ENCODE results near the gene MAGED2.
"Not testable (repeated sequence)": the region's sequence is repeated elsewhere in the genome, so short reads cannot be mapped to it uniquely, and the experiment has no call there.

MAGED2 gene, protein sequence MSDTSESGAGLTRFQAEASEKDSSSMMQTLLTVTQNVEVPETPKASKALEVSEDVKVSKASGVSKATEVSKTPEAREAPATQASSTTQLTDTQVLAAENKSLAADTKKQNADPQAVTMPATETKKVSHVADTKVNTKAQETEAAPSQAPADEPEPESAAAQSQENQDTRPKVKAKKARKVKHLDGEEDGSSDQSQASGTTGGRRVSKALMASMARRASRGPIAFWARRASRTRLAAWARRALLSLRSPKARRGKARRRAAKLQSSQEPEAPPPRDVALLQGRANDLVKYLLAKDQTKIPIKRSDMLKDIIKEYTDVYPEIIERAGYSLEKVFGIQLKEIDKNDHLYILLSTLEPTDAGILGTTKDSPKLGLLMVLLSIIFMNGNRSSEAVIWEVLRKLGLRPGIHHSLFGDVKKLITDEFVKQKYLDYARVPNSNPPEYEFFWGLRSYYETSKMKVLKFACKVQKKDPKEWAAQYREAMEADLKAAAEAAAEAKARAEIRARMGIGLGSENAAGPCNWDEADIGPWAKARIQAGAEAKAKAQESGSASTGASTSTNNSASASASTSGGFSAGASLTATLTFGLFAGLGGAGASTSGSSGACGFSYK

DNA sequence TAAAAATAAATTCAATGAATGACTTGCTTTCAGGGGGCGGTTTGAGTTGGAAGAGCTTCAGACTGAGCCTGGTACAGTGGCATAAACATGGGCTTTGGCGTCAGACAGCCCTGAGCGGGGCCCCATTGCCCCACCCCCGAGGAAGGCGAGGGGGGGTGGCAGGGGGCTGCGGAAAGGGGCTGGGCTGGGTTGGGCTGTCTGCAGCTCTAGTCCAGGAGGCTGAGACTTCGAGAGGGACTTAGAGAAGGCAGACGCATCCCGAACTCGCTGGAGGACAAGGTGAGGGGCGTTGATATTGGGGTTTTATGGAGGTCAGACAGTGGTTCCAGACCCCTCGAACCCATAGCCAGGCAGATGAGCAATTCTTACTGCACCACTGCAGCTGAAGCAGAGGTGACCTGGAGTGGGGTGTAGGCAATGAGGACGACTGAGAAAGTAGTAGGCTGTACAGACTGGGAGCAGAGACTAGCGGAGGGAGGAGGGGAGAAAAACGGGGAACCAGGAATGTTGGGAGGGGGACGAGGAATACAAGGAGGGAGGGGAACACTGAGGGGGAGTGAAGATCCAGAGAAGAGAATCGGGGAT, at the start of gene MAGED2:
Gene MAGED2, plus strand, starts transcription at position 222 of the 585 bp plus-strand sequence. CDS start 1,587 bp downstream, outside the sequence.
- peak; percentile 73 for DNase-seq

DNA sequence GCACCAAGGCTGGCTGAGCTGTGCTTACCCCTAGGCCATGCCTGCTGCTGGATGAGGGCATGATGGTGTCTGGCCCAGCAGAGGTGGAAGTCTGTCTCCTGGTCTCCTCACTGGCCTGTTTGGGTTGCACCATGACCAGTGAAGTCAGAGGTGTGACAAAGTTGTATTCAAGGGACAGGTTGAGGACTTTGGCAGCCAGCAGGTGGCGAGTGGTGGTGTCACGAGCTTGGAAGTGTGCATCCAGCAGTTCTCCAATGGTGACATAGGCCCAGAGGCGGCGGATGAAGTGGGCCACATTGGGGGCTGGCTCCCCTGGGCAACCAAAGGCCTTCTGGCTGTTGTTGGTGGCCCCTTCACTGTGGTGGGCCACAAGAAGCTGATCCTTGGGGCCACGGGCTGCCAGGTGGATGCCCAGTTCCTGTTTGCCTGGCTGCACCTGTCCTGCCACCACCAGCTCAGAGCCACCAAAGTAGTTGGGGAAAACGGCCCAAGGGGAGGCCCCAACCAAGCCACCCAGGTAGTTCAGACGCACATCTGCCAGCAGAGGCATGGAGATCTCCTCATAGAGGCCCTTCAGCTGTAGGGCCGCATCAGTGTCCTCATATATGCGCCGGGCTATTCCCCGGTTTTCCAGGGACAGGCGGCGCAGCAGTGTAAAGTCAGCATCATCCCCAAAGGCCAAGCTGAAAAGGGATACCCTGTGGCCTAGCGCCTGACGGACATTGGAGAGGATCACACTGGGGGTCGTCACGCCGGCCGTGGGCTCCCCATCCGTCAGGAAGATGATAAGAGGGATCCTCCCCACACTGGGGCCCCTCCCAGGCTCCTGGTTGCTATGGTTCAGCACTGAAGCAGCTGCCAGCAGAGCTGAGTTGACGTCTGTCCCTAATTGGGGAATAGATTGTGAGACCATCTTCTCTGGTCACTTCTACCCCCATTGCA, 49.2 kb upstream of the MAGED2 start:
- DNase-seq, result no peak

DNA sequence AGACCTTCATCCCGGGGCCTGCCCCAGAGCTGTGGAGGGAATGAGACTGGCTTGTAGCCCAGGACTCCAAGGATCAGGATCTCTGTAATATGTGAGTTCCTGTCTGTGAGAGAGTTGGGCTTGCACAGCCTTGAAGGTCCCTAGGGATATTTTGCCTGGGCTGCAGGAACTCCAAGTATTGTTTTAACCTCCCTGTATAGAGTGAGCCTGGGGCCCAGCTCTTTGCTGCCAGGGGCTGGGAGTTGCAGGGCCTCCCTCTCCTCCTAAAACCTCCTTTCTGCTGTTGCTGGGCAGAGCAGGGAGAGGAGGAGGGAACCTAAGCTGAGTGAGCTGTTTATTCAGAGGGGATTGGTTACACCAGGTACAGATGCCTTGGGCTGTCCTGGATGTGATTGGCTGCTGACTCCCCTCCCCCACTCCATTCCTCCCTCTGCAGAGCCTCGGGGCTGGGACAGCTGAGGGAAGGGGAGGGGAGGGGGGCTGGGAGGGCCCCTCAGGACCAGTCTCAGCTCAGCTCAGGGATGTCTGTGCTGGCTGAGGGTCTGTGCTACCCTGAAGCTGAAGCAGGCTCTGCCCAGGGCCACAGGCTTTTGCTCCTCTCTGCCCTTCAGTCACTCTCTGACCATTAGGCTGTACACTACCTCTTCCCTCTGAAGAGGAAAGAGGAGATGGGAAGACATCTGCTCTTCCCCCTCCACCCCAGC, 33.0 kb upstream of the MAGED2 start:
- DNase-seq, result not testable (repeated sequence)

DNA sequence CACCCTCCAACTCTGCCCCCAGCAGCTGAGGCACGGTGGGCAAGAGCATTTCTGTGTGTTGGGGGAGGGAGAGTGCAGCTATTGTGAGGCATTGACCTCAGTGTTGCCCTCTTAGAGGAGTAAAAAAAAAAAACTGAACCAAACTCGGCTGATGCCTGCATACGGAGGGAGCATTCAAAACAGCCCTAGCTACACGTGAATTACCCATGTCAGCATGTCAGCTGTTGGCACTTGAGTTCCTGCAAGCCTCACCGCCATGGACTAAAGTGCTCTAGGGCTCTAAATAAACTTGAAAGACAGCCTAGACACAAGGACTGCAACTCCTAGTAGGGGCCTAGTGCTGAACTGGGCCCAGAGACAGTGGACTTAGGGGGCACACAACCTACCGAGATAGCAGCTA, 31.5 kb upstream of the MAGED2 start:
- DNase-seq, result no peak

DNA sequence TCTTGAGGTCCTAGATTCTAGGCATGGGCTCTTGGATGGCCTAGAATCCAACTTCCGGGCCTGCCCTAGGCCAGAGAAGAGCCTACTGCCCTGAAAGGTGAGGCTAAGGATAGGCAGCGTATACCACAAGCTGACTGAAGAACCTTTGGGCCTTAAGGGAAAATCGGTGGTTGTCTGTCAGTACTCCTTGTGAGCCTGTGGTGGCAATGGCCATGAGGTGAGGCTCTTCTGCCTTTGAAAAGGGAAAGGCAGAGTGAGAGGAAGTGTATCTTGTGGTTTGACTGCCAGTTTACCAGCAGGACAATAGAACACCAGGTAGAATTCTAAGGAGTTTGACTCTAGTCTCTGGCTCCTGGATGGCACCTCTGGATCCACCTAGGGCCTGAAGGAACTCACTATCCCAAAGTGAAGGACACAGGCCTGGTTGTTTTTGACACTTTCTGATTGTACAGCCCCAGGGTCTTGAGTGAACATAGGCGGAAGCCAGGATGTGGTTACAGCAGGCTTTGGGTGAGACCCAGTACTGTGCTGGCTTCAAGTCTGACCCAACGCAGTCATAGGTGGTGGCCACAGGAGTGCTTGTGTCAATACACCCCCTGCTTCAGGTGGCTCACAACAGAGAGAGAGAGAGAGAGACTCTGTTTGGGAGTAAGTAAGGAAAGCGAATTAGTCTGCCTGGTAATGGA, 30.4 kb upstream of the MAGED2 start:
- no peak for DNase-seq

DNA sequence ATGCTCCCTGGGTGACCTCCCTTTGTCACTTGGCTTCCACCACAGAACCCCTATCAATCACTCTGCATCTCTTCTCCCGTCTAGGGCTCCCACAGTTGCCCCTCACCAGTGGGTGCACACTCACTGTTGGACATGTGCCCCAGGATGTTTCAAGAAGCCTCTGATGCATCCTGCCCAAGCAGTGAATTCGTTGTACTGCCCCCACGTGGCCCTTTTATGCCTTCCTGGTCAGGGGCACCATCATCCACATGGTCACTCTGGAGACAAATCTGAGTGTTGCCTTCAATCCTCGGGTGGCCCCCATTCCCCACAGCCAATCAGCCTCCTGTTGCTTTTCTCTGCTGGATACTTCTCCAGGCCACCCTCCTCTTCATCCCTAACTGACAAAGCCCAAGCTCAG, 21.6 kb upstream of the MAGED2 start:
- no peak for DNase-seq

DNA sequence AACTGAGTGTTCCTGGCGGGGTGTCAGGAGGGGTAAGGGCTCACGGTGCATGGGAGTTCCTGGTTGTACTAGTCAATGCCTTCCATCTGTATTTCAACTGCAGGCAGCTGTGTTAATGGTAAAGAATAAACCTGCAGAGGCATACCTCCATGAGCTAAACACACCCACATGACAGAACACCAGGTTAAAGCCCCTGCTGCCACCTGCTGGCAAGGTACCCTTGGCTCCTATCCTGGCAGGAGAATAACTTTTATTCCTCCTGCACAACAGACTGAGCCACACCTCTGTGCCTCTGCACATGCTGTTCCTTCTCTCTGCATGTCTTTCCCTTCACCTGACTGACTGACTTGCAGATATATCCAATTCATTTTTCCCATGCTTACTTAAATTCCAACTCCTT, 20.6 kb upstream of the MAGED2 start:
- peak; percentile 51 for DNase-seq

DNA sequence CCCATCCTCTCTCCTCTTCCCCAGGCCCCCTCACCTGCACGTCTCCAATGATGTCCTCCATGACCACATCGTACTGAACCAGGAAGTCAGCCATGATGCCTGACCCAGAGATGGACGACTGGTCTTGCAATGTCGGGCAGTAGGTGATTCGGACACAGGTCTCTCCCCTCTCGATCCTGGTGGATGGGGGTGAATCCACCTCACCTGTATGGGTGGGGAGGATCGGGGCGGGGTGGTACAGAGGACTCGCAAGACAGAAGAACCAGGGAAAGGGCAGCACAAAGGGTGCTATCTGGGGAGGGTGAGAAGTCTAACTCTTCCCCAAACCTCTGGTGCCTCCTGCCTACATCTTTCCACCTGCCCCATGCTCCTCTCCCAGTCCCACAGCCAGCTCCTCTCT, 19.1 kb upstream of the MAGED2 start:
- DNase-seq, result no peak

DNA sequence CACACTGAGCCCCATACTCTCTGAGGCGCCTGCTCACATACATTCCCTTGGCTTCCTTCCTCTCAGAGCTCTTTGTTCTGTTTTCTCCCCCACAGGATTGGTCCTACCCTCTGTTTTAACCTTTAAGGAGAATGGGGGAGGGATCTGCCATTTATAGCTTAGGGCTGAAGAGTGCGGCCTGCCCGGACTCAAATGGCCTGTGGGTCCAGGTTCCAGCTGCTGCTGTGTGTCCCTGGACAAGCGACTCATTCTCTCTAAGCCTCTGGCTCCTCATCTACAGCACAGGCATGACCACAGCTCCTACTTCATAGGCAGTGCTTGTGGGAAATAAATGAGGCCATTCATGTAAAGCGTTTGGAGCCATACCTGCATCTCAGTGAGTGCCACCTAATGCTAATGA, 18.1 kb upstream of the MAGED2 start:
- DNase-seq, result not testable (repeated sequence)

DNA sequence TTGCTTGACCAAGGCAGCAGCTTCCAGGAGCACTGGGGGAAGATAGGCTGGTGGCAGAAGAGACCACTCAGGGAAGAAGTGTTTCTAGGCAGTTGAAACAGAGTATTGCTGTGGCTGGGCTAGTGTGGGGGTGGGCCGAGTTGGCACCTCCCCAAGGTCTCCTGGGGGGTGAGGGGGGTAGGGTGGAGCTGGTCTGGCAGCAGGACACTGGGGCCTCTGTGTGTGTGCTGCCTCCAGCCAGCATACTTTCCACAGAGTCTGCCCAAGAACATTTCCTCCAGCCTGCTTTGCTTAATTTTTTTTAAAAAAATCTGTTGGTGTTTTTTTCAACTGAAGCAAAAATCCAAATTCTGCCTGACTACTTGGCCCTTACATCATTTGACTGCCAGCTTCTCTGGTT, 13.5 kb upstream of the MAGED2 start:
- no peak for DNase-seq

DNA sequence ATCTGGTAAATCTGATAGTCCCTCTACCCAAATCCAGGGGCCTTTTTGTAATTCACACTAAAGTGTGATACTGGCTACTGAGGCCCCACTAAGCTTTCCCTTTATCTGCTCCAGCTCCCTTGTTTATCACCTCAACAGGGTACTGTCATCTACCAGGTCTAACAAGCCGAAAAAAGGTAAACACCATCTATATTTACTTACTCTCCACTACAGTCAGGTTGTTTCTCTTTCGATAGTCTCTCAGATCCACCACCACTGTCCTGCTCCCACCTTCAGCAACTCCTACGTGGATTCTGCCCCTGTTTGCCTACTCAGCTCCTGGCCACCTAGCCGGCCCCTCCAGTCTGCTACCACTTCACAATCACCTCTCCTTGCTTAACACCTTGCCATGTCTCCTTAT, 12.8 kb upstream of the MAGED2 start:
- DNase-seq, result no peak

DNA sequence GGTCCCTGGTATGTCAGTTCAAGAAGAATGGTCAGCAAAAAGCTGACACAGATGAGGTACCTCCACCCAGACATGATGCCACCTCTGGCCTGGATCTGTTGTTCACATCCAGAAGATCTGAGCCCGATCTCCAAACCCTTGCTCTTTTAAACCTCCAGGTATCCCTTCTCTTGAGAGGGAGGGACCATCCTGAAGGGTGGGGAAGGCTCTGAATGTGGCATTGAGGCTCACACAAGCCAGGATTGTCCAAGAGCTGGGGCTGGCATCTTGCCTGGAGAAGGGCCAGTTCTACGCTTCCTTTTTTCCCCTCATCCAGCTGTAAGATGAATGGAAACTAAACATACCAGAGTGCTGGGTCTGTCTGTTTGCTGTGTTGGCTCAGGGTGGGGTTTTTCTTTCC, 9.4 kb upstream of the MAGED2 start, which contains the start of gene ITIH6:
Gene ITIH6, minus strand, starts transcription at position 119 of the 400 bp plus-strand sequence. Its CDS starts 45 bp downstream, at position 74.
- DNase-seq, result no peak

DNA sequence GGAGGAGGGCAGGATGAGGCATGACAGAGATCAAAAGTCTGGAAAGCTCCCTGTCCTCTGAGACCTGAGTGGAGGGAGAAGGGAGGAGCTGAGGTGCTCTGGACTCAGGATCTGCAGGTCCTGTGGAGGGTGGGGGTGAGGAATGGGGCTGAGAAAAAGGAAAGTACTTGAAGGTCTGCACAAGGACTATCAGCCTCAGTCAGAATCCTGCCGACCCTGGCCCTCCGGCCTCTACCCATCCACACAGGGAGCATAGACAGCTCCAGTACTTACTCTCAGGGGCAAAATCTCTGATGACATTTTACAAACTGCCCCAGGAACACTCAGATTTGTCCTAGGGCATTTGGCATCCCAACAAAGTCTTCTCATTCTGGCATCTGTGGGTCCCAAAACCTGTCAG, 8.5 kb upstream of the MAGED2 start:
- DNase-seq, result no peak

DNA sequence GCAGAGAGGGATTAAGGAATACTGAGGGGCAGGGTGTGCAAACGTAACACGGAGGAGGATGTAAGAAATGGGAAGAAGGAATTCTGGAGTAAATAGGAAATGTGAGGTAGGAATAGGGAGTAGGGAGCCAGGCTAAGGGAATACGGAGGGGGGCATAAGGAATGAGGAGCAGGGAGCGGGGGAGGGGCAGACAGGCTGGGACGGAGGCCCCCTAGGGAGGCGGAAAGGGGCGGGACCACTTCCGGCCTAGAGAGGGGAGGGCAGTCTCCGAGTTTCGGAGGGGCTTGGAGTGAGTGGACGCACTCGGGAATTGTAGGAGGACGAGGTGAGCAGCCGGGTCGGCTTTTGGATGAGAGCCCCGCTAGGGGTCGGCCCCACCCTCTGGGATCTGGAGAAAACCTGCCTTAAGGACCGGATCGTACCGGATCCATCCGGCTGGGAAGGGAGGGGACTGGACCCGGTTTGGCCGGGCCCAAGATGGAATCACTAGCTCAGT, 612 bp downstream of the MAGED2 start:
- DNase-seq, result peak; percentile 60

DNA sequence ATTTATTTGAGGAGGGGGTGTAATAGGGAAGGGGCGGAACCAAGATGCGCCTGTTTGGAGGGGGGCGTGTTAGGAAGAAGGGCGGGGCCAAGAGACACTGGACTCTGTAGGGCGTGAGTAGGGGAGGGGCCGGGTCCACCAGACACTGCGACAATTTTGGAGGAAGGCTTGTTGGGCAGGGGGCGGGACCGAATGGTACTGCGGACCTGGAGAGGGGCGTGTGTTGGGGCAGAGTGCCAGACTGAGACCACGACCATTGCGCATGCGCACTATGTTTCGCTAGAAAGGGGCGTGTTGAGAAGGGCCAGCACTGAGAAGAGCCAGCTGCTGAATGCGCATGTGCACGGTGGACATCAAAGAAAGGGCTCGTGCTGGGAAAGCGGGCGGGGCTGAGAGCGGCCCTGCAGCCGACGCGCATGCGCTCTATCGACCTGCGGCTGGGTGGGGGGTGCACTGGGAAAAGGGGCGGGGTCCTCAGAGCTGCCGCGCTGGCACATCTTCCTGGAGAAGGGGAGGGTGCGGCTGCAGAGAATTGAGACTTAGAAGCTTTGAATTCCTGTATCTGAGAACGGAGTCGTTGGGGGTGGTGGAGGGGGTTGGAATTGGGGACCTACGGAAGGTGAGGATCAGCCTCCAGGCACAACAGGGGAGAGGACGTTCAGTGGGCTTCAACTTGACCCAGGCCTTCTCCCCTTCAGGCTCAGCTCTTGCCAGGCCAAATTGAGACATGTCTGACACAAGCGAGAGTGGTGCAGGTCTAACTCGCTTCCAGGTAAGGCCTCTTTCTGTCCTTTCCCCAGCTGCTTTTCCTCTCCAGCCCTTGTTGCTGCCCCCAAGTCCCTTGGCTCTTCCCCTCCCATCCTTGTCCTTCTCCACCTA, 1.3 kb downstream of the MAGED2 start:
- peak; percentile 89 for DNase-seq

DNA sequence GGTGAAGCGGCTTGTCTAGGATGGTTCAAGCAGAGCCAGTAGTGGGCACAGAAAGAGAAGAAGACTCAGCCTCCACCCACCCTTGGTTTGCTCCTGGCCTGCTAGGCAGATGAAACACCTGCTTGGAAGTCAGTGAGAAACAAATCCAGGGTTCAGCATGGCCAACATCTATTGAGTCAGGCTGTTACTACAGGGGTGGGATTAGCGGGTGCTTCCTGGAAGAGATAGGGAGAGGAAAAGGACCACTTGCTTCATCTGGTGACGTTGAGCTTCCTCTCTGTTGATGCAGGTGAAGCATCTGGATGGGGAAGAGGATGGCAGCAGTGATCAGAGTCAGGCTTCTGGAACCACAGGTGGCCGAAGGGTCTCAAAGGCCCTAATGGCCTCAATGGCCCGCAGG, 3.0 kb downstream of the MAGED2 start:
- DNase-seq, result no peak

DNA sequence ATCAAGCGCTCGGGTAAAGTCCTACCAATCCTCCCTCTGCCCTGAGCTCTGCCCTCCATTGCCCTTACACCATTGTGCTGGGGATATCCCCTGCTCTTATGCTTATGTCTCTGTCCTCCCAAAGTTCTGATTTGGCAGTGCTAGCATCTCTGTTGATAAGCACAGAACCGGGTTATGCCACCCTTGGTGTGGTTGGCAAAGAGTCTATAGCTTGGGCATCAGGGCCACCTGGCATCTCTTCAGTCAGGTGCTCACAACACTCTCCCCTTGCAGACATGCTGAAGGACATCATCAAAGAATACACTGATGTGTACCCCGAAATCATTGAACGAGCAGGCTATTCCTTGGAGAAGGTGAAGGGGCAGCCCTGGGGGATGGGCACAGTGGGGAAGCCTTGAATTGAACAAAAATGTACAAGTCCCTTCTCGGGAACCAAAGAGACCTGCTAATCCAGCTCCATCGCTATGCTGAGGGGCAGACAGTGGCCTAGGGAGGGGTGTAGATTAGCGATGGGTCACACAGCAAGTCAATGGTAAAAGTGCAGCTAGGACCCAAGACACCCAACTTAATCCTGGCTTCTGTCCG, 3.8 kb downstream of the MAGED2 start:
- DNase-seq, result no peak

DNA sequence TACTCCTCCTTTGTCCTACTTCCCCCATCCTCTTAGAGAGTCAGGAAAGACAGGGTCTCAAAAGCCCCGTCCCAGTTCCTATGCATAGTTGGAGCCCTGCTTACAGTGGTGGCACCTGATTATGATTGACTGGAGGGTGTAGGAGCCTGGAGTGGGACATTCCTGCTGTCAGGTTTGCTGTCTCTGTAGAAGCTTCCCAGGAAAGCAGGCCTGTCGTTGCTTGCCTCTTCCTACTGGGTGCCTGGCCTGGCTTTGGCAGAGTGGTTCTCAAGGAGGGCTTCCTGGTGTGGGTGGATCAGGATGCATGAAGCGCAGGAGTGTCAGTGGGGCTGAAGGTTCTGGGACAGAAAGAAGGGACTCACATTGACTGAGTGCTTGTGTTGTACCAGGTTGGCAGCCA, 4.8 kb downstream of the MAGED2 start:
- no peak for DNase-seq

DNA sequence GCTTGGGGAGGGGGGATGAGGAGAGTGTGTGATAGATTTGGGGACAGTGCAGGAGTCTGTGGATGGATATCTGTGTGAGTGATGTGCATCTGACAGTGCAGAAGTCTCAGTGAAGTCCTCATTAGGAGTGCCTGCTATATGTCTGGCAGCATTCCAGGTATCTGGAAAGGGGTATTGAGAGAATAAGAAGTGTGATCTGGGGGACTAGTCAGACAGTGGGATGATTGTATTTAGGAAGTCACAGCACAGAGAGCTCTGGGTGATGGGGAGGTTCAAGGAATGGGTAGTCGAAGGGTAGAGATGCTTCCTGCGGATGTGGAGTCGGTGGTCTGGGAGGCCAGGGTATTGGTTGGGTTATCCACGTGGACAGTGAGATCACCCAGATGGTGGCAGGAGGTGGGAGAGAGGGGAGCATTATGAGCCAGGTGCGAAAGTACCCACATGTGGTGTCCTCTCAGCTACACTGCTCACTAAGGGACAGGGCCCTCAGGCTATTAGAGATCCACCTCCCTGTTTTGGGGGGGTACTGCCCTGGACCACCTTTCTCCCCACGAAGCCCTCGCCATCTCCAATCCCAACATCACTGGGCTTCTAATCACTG, 9.8 kb downstream of the MAGED2 start:
- no peak for DNase-seq

DNA sequence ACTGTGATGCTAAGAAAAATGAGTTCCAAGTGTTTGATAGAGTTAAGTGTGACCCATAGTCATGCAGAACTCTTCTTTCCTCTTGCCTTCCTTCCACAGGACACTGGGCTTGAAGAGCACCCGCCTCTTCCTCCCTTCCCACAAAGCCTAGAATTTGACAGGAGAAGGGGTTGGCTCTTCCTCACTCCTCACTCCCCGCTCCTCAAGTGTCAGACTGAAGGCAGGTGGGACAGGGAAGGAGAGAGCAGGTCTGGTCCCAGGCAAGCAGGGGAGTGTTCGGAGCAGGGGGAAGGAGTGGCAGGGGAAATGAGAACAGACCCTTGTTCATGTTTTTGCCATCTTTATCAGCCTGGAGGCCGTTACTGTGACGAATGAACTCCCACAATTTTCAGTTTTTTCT, 10.7 kb downstream of the MAGED2 start:
- DNase-seq, result no peak

All from CD4-positive, alpha-beta T cell treated with Interleukin-17A for 4 hours (primary cell).